ENCODE data around the gene COPG1. TPM values are rescaled to one million over a fixed set of nuclear protein-coding genes. Genes with fewer than 3 reads are reported as not detected.
"Not testable (repeated sequence)": the region's sequence is repeated elsewhere in the genome, so short reads cannot be mapped to it uniquely, and the experiment has no call there.

The COPG1 gene
- total RNA-seq, 1 donor from 2014 or later = 137 TPM

GRCh38 chr3:129238945-129239705 lies 10.3 kb upstream of the COPG1 start:
- DNase-seq (ENCODE audit: low spot score in 2 of 2) (no peak), FAIRE-seq (no peak)

GRCh38 chr3:129239991-129240390 lies 9.4 kb upstream of the COPG1 start:
- no peak for DNase-seq (ENCODE audit: low spot score in 2 of 2)
- no peak for FAIRE-seq

GRCh38 chr3:129240436-129240835 lies 9.0 kb upstream of the COPG1 start:
- DNase-seq (ENCODE audit: low spot score in 2 of 2) (no peak), FAIRE-seq (no peak)

GRCh38 chr3:129245141-129245540 lies 4.3 kb upstream of the COPG1 start:
- no peak for DNase-seq (ENCODE audit: low spot score in 2 of 2)
- FAIRE-seq = no peak

GRCh38 chr3:129245641-129246306 lies 3.6 kb upstream of the COPG1 start:
- peak; percentile 56 to 81 for DNase-seq (ENCODE audit: low spot score in 2 of 2)
- FAIRE-seq = not testable (repeated sequence)

- FAIRE-seq (no peak), DNase-seq (ENCODE audit: low spot score in 2 of 2) (no peak)
Observed at GRCh38 chr3:129246636-129247035, 2.8 kb upstream of the COPG1 start.

- DNase-seq (ENCODE audit: low spot score in 2 of 2) = no peak
- FAIRE-seq = no peak
Observed at GRCh38 chr3:129248286-129248979, 973 bp upstream of the COPG1 start.

- DNase-seq (ENCODE audit: low spot score in 2 of 2) (no peak), FAIRE-seq (no peak)
Observed at GRCh38 chr3:129252748-129253147, 3.3 kb downstream of the COPG1 start.

- DNase-seq (ENCODE audit: low spot score in 2 of 2) (no peak), FAIRE-seq (no peak)
Observed at GRCh38 chr3:129254536-129255230, 5.3 kb downstream of the COPG1 start.

- FAIRE-seq (no peak), DNase-seq (ENCODE audit: low spot score in 2 of 2) (no peak)
Observed at GRCh38 chr3:129256270-129256669, 6.9 kb downstream of the COPG1 start.

- FAIRE-seq = no peak
- DNase-seq (ENCODE audit: low spot score in 2 of 2) = no peak
Observed at GRCh38 chr3:129257609-129258008, 8.2 kb downstream of the COPG1 start.

GRCh38 chr3:129259612-129260477 lies 10.4 kb downstream of the COPG1 start:
- FAIRE-seq (no peak), DNase-seq (ENCODE audit: low spot score in 2 of 2) (no peak)

GRCh38 chr3:129260606-129261005 lies 11.2 kb downstream of the COPG1 start:
- DNase-seq (ENCODE audit: low spot score in 2 of 2) (no peak), FAIRE-seq (no peak)

- DNase-seq (ENCODE audit: low spot score in 2 of 2) (no peak), FAIRE-seq (no peak)
Observed at GRCh38 chr3:129261894-129262293, 12.5 kb downstream of the COPG1 start.

GRCh38 chr3:129263161-129263910 lies 13.9 kb downstream of the COPG1 start:
- DNase-seq (ENCODE audit: low spot score in 2 of 2) (no peak), FAIRE-seq (no peak)

GRCh38 chr3:129264994-129265393 lies 15.6 kb downstream of the COPG1 start:
- DNase-seq (ENCODE audit: low spot score in 2 of 2); FAIRE-seq: not testable (repeated sequence)

- no peak for FAIRE-seq
- no peak for DNase-seq (ENCODE audit: low spot score in 2 of 2)
Observed at GRCh38 chr3:129266651-129267050, 17.2 kb downstream of the COPG1 start.

GRCh38 chr3:129268396-129268795 lies 19.0 kb downstream of the COPG1 start:
- FAIRE-seq (no peak), DNase-seq (ENCODE audit: low spot score in 2 of 2) (no peak)

- DNase-seq (ENCODE audit: low spot score in 2 of 2) = no peak
- no peak for FAIRE-seq
Observed at GRCh38 chr3:129271674-129272073, 22.3 kb downstream of the COPG1 start.

Data from frontal cortex (tissue), 4 donors.